Articular chondrocyte of knee joint (primary cell): ENCODE results near the gene ABR. TPM values are rescaled to one million over a fixed set of nuclear protein-coding genes. Genes with fewer than 3 reads are reported as not detected.

ENCODE experiments used
- small RNA-seq: library from RNA; depleted of rRNA; stranded (forward); fragments of <200 nt; gene quantifications from one replicate; pipeline ENCODE3, GENCODE V24; 2012
- total RNA-seq: library from RNA; depleted of rRNA; stranded (reverse); fragments of >200 nt; gene quantifications from 2 replicates; pipeline ENCODE4 v1.2.3, GENCODE V29; 2012

The ABR gene
- 76.3 and 92.6 TPM in 2 replicates for total RNA-seq

DNA sequence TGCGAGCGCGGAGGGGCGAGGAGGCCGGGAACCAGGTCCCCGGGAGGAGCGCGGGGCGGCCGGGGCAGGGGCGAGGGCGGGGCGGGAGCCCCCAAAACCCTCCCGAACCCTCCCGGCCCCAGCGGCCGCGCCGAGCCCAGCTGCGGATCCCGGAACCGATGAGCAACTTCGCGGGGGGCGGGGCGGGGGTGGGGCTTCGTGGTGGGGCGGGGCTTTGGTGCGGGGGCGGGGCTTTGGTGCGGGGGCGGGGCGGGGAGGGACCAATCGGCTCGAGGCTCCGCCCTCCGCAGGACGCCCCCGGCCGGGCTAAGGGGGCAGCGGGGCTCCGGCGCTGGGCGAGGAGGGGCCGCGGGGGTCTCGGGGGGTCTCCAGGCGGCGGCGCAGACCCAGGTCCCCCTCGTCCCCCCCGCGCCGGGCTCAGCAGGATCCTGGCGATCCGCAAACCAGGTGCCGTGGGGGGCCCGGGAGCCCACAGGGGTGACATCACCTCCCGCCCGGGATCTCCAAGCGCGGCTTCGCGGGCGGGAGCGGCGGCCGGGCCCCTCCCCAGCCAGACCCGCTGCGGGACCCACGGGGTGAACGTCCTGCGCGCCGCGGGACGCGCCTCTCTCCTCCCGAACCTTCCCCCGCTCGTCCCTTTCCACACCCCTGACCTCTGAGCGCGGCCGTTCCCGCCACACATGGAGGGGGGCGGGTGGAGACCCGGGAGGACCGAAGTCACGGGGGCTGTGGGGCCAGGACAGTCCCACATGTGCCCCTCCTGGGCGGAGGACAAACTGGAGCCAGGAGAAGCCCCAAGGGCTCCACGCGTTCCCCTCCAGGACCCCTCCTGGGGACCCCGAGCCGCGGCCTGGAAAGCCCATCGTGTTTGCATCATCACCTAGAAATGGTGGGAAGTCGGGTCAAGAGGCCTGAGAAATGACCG, at the start of gene ABR:
Gene ABR (minus strand): TSS at position 164 of the 925 bp plus-strand sequence. CDS start 254 bp downstream, outside the sequence.

DNA sequence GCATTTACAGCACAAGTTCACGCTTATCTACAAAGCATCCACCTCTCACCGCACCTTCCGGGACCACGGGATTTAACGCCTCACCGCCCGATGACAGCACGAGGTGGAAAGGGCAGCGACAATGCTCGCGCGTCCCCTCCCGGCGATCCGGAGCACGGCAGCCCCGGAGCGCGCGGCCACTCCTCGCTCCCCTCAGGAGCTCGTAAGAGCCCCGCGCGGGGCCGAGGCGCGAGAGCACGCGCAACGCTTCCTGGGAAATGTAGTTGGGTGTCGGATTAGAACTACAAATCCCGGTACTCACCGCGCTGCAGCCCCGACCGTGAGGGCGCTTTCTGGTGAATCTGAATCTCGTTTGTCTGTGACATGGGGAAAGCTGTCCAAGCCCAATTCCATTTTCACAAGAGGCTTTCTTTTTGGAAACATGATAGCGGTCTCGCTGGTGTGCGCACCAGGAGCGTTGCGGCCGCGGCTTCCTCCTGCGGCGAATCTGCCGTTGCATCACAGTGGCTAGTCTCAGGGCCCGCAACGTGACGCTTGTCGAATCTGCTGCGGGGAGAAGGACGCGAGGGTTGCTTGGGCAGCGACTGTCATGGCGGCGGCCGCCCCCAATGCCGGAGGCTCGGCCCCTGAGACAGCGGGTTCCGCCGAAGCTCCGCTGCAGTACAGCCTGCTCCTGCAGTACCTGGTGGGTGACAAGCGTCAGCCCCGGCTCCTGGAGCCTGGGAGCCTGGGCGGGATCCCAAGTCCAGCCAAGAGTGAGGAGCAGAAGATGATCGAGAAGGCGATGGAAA, 183.0 kb downstream of the ABR start, which contains the start of gene TIMM22:
Gene TIMM22 (plus strand): TSS at position 576 of the 791 bp plus-strand sequence. CDS start 14 bp downstream, at position 590.

DNA sequence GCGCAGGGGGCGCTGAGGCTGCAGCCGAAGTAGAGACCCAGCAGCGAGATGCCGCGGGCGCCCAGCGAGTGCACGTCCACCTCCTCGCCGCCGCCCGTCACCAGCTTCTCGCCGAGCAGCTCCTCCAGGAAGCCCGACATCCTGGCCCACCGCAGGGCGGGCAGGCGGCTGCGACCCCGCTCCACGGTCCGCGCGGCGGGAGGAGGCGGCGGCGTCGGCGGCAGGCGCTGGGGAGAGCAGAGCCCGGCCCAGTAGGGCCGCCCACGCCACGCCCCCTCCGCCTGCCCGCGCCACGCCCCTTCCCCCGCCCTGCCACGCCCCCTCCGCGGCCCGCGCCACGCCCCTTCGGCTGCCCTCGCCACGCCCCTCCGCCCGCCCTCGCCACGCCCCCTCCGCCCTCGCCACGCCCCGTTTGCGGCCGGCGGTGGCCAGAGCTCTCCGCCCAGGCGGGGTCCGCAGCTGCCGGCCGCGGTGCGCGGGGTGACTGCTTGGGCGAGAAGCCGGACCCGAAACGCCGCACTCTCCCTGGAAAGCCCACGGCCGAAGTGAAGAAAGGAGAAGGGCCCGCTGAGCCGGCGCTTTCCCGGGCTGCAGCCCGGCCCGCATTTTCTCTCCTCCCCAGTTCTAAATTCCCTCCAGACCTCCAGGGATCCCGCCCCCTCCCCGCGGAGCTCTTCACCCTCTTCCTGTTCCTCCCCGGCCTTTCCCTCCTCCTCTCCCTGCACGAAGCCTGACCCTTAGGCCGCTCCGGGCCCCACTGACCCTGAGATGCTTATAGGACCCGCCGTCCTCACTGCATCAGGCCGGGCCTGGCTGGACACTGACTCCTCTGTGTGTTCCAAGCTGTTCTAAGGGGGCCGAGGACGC, 200.0 kb downstream of the ABR start, which contains the start of gene NXN:
Gene NXN (minus strand): TSS at position 238 of the 867 bp plus-strand sequence.

Small RNA genes within 50 kb of the gene (small RNA-seq; reads per million reads assigned to genes)
- not detected for gene AC016292.2
- gene MIR3183, result 0.11 reads per million
- not detected for gene RF00017

Other genes with a start within 250 kb of the ABR start
- gene NXN, start 200.2 kb downstream of the ABR start, total RNA-seq, result 41.6 and 60.6 TPM in 2 replicates
- gene TIMM22, start 182.9 kb downstream of the ABR start, total RNA-seq, result 12.5 and 13.3 TPM in 2 replicates
- not detected in 2 replicates for gene BHLHA9, start 90.5 kb upstream of the ABR start, total RNA-seq
- gene TRARG1, start 99.7 kb upstream of the ABR start, total RNA-seq, result under 0.01 TPM in 1 of 2 replicates, not detected in the other
- 683 and 752 TPM in 2 replicates for gene YWHAE, start 220.2 kb upstream of the ABR start, total RNA-seq